Mesothelial cell of epicardium (in vitro differentiated cells): ENCODE results near the gene LAIR2. TPM values are rescaled to one million over a fixed set of nuclear protein-coding genes. Genes with fewer than 3 reads are reported as not detected.

Experiments used
- DNase-seq, 2 experiments: peaks; one replicate each; pipeline ENCODE4 v3.0.0; 2021; ENCODE audit warnings: low spot score in 2 of 2; ENCODE audit not compliant: unreplicated experiment in 2 of 2
- H3K27ac Mint-ChIP-seq: 2 replicates; pipeline ENCODE4 v1.8.0; 2021; ENCODE audit warnings: mixed read lengths
- H3K27me3 Mint-ChIP-seq: 2 replicates; pipeline ENCODE4 v1.8.0; 2021; ENCODE audit warnings: low read depth, mixed read lengths
- H3K36me3 Mint-ChIP-seq: 2 replicates; pipeline ENCODE4 v1.8.0; 2021; ENCODE audit warnings: mixed read lengths
- H3K4me1 Mint-ChIP-seq: 2 replicates; pipeline ENCODE4 v1.8.0; 2021; ENCODE audit warnings: mixed read lengths
- H3K4me3 Mint-ChIP-seq: 2 replicates; pipeline ENCODE4 v1.8.0; 2021; ENCODE audit warnings: mild to moderate bottlenecking, moderate library complexity, mixed read lengths
- H3K9me3 Mint-ChIP-seq: 2 replicates; pipeline ENCODE4 v1.8.0; 2021; ENCODE audit warnings: mixed read lengths
- total RNA-seq: library from RNA; stranded (reverse); gene quantifications from 3 replicates; pipeline ENCODE4 v1.2.1, GENCODE V29; 2021
- TF ChIP-seq, protein P1 (sequence below): fragments of 200-600 bp; sonication (generic); IDR thresholded peaks from one replicate; pipeline ENCODE4 v1.5.0; 2021; ENCODE audit warnings: antibody characterized with exemption; ENCODE audit not compliant: unreplicated experiment

Gene LAIR2
- total RNA-seq, 1 donor from 2014 or later = not detected

DNA sequence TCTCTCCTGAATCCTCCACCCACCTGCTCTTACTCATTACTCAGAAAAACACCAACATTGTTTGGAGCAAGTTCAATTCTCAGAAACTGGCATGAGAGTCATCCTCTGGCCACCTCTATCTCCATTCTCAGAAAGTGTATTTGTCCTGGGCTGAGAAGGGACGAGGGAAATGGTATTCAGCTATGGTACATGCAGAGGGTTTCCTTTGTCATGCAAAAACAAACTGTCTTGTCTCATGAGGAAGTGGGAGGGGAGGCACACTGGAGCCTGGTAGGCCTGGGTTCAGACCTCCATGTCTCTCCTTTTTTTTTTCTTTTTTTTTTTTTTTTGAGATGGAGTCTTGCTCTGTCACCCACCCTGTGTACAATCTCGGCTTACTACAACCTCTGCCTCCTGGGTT, 39.1 kb downstream of the LAIR2 start:
- Mint-ChIP-seq H3K4me1 (no peaks in the 10 kb centered on the region), H3K9me3 (peaks cover 56% of the 10 kb centered on the region), H3K27ac (no peak overlapping the region), H3K27me3 (no peaks in the 10 kb centered on the region), H3K36me3 (peaks cover 2% of the 10 kb centered on the region), H3K4me3 (no peak overlapping the region)
- DNase-seq = no peak
- TF ChIP-seq, protein P1, sequence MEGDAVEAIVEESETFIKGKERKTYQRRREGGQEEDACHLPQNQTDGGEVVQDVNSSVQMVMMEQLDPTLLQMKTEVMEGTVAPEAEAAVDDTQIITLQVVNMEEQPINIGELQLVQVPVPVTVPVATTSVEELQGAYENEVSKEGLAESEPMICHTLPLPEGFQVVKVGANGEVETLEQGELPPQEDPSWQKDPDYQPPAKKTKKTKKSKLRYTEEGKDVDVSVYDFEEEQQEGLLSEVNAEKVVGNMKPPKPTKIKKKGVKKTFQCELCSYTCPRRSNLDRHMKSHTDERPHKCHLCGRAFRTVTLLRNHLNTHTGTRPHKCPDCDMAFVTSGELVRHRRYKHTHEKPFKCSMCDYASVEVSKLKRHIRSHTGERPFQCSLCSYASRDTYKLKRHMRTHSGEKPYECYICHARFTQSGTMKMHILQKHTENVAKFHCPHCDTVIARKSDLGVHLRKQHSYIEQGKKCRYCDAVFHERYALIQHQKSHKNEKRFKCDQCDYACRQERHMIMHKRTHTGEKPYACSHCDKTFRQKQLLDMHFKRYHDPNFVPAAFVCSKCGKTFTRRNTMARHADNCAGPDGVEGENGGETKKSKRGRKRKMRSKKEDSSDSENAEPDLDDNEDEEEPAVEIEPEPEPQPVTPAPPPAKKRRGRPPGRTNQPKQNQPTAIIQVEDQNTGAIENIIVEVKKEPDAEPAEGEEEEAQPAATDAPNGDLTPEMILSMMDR = no peak

DNA sequence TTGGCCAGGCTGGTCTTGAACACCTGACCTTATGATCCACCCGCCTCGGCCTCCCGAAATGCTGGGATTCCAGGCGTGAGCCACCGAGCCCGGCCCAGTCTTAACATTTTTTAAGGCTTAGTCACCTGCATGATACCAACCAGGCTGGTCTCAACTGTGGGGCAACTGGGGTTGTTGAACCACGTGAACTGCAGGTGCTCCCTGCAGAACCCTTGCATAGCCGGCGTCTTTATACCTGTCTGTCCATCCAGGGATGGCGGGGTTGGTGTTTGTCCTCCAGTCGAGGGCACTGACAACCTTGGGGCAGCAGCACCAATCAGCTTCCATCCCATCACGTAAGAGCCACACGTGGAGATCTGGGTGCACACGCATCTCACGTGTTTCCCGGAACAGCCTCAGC, 46.2 kb downstream of the LAIR2 start:
- Mint-ChIP-seq H3K27ac (no peak overlapping the region), H3K36me3 (peaks cover 4% of the 10 kb centered on the region), H3K4me3 (no peak overlapping the region), H3K27me3 (no peaks in the 10 kb centered on the region), H3K4me1 (no peaks in the 10 kb centered on the region), H3K9me3 (peaks cover 42% of the 10 kb centered on the region)
- no peak for DNase-seq
- TF ChIP-seq, protein P1 = no peak

DNA sequence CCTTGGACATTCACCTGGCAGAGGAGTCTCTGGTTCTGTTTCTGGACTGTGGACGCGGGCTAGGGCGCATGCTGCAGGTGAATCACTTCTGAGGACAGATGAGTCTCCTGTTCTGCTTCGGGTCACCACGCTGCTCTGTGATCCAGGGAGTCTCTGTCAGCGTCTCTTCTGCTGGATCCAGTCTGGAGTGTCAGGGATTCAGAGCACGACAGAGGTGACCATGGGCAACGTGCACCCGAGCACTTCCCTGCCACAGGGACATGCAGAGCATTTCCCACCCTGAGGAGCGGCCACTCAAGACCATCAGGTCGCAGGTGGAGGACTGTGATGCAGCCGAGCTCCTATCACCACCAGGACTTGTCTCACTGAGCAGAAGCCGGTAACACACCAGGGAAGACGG, 46.6 kb downstream of the LAIR2 start:
- no peak for DNase-seq
- Mint-ChIP-seq H3K36me3 (peaks cover 4% of the 10 kb centered on the region), H3K9me3 (peaks cover 42% of the 10 kb centered on the region), H3K27ac (no peak overlapping the region), H3K4me3 (no peak overlapping the region), H3K4me1 (no peaks in the 10 kb centered on the region), H3K27me3 (no peaks in the 10 kb centered on the region)
- TF ChIP-seq, protein P1 = no peak

DNA sequence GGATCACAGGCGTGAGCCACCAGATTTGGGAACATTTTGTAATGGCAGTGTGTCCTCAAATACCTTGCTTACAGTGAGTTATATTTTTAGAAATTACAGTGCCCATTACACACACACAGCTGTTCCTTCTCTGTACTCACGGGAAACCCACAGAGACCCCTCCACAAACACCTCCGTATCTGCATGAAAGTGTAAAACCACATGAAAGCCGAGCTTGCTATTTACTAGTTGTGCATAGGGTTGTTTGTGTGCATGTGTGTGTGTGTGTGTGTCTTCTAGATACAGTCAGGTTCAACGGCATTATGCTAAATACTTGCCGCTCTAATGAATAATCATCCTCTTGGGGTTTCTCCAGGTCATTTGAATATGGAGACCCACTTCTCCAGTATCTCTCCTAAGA, 48.7 kb downstream of the LAIR2 start:
- H3K9me3 Mint-ChIP-seq = peaks cover 43% of the 10 kb centered on the region
- TF ChIP-seq, protein P1 = no peak
- H3K36me3 Mint-ChIP-seq = peaks cover 4% of the 10 kb centered on the region
- H3K4me1 Mint-ChIP-seq = no peaks in the 10 kb centered on the region
- DNase-seq = no peak
- no peak overlapping the region for H3K4me3 Mint-ChIP-seq
- no peaks in the 10 kb centered on the region for H3K27me3 Mint-ChIP-seq
- H3K27ac Mint-ChIP-seq = no peak overlapping the region

DNA sequence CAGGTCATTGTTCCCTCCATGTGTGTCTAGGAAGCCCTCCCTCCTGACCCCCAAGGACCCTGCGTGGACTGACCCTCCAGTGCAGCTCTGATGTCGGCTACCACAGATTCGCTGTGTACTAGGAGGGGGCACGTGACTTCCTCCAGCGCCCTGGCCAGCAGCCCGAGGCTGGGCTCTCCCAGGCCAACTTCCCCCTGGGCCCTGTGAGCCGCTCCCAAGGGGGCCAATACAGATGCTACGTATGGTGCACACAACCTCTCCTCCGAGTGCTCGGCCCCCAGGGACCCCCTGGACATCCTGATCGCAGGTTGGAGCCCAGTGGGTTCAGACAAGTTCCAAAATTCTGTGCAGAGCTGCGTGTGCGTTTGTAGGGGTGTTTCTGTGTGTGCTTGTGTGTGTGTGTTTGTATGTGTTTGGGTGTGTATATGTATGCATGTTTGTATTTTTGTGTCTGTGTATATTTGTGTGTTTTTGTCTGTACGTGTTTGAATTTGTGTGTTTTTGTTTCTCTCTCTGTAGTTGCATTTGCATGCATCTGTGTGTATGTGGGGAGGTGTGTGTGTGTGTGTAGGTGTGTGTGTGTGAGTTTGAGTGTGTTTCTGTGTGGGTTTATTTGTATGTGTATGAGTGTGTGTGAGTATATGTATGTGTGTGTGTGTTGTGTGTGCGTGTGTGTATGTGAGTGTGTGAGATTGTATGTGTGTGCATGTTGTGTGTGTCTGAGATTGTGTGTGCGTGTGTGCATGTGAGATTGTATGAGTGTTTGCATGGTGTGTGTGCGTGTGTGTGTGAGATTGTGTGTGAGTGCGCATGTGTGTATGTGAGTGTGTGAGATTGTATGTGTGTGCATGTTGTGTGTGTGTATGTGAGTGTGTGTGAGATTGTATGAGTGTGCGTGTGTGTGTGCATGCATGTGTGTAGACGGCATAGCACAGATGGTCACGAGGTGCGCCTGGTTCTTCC, 49.6 kb downstream of the LAIR2 start:
- TF ChIP-seq, protein P1 = no peak
- Mint-ChIP-seq H3K9me3 (peaks cover 37% of the 10 kb centered on the region), H3K36me3 (peaks cover 4% of the 10 kb centered on the region), H3K27me3 (no peaks in the 10 kb centered on the region), H3K27ac (no peak overlapping the region), H3K4me3 (no peak overlapping the region), H3K4me1 (no peaks in the 10 kb centered on the region)
- no peak for DNase-seq
